EL (cell line): Measurements from ENCODE around the gene CDYL.
"Not testable (repeated sequence)": the region's sequence is repeated elsewhere in the genome, so short reads cannot be mapped to it uniquely, and the experiment has no call there.

Experiments
- DNase-seq: peaks from one replicate; pipeline ENCODE4 v3.0.0-alpha.2; 2016

CDYL gene

DNA sequence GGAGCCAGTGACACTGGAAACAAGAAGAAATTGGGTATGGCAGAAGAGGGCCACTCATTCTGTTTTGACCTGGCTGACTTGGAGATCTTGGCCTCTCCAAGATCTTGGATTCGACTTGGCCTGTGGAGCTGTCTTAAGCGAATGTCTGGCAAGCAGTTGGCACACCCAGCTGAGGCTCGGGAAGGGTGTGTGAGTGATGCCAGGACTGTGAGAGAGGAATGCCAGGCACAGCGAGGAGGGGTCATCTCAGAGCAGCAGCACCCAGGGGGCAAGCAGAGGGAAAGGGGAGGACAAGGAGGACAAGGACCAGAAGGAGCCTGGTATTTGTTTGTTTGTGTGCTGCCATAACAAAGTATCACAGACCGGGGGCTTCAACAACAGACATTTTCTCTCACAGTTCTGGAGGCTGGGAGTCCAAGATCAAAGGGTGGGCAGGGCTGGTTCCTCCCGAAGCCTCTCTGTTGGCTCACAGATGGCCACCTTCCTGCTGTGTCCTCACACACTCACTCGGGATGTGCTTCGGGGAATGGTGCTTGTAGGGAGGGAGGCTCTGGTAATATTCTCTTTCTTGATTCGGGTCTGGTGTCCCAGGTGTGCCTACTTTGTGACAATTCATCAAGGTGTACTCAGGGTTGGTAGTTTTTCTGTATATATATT, 194.7 kb downstream of the CDYL start:
- no peak for DNase-seq

DNA sequence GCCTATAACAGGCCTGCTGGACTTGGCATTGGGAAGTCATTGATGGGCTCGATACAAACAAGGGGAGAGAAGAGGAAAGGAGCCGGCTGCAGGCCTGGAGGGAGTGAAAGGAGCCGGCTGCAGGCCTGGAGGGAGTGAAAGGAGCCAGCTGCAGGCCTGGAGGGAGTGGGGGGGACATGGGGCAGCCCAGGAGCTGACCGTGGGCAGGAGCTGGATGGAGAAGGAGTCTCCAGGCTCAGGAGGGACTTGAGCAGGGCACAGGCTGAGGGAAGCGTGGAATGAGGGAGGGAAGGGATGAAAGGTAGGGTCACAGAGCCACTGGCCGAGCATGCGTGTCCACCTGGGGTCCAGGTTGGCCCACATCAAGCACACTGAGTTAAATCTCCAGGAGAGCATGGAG, 195.6 kb downstream of the CDYL start:
- DNase-seq: no peak

DNA sequence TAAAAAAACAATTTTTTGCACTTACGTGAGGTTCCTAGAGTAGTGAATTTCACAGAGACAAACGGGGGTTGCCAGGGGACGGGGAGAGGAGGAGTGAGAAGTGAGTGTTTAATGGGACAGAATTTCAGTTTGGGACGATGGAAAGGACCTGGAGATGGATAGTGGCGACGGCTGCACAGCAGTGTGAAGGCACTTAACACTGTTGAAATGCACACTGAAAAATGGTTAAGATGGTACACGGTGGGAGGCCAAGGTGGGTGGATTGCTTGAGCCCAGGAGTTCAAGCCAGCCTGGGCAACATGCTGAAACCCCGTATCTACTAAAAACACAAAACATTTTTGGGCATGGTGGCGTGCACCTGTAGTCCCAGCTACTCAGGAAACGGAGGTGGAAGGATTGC, 196.2 kb downstream of the CDYL start:
- DNase-seq: no peak

DNA sequence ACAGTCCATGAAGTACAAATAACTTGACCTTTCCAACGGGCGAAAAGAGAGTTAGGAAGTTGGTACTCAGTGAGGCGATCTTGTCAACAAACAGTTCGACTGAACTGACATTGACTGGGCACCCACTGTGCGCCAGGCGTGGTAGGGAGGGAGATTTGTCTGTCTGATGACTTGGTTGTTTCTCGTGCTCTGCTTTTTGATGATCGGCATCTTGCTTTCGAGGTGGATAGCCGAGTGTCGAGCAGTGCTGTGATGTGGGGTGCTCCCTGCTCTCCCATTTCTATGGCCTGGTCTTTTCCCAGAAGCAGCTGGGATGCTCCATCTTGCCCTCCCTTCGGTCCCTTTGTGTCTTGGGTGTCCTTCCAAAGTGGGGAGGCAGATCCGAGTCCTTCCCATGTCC, 197.2 kb downstream of the CDYL start:
- no peak for DNase-seq

DNA sequence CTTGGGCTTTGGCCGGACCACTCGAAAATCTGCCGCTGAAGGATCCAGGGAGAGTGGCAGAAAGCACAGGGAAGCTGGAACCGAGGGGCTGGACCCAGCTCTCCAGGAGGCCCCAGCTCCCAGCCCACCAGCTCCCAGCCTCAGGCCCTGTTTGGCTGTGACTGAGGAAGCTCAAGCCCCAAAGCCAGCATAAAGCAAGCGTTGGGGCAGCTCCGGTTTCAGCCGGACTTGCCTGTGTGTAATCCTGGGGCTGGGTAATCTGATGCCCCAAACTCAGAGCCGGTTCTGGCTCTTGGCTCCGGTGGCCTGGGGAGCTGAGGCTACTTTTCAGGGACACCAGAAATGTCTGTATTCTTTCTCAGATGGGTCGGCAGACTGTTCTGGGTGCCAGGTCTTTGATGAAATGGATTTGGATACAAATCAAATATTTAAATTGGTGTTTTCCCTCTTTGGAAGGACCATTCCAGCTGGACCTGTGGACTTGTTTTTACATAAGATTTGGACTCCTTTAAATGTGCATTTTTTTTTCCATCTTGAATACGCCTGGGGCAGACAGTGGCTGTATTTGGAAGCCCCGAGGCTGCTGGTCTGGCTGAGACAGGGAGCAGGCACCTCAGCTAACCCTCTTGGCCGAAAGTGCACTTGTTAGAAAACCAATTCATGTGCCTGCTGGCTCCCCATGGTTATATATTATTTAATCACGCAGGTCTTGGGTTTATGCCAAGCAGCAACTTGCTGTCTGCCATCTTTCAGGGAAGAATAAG, 198.0 kb downstream of the CDYL start:
- DNase-seq: peak; percentile 25

DNA sequence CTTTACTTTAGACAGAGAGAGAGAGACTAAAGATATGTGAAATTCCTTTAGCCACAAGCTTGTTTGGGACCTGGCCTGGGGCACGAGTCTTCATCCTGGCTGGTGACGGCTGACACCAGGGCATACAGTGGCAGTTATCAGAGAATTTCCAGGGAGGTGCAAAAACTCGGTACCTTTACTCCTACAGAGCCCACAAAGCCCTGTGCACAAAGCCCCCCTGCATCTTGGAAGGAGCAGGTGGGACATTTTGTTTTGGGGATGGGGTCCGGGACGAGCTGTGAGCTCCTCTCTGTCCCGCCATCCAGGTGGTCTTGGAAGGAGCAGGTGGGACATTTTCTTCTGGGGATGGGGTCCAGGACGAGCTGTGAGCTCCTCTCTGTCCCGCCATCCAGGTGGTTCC, 198.8 kb downstream of the CDYL start:
- DNase-seq: no peak

DNA sequence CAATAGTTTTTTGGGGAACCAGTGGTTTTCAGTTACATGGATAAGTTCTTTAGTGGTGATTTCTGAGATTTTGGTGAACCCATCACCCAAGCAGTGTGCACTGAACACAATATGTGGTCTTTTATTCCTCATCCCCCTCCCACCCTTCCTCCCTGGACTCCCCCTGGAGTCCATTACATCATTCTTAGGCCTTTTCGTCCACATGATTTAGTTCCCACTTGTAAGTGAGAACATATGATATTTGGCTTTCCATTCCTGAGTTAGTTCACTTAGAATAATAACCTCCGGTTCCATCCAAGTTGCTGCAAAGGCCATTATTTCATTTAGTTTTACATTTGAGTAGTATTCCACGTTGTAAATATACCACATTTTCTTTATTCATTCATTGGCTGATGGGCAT, 199.3 kb downstream of the CDYL start:
- no peak for DNase-seq

DNA sequence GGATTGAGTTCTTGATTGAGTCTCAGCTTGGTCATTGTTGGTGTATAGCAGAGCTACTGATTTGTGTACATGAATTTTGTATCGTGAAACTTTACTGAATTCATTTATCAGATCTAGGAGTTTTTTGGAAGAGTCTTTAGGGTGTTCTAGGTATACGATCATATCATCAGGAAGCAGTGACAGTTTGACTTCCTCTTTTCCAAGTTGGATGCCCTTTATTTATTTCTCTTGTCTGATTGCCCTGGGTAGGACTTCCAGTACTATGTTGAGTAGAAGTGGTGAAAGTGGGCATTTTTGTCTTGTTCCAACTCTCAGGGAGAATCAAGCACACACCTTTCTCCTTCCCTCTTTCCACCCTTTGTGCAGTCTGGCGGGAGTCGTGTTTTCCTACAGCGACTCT, 201.3 kb downstream of the CDYL start:
- DNase-seq: no peak

DNA sequence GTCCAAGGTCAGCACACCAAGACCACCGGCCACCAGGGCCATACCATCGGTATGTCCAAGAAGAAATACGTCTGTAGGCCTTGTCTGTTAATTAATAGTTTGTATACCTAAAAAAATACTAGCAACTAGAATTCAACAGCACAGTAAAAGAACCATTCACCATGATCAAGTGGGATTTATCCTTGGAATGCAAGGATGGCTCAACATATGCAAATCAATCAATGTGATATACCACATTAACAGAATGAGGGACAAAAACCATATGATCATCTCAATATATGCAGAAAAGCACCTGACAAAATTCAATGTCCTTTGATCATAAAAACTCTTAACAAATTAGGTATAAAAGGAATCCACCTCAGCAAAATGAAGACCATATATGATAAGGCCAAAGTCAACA, 203.2 kb downstream of the CDYL start:
- no peak for DNase-seq

DNA sequence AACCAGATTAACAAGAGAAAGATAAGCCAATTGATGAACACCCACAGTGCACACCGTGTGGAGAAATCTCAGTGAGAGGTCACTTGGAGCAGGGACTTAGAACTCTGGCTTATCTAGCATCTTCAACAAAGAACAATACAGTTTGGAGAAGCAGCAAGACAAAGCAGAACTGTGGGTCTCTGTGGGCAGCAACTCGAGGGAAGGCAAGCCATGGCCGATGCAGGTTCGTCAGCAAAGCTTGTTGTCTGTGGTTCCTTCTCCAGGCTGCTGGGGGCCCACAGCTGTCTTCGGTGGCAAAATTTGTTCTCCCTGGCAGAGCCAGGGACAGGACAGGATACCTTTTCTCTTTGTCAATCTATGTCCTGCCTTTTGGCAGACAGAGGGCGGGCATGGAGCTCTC, 205.6 kb downstream of the CDYL start:
- DNase-seq: no peak

DNA sequence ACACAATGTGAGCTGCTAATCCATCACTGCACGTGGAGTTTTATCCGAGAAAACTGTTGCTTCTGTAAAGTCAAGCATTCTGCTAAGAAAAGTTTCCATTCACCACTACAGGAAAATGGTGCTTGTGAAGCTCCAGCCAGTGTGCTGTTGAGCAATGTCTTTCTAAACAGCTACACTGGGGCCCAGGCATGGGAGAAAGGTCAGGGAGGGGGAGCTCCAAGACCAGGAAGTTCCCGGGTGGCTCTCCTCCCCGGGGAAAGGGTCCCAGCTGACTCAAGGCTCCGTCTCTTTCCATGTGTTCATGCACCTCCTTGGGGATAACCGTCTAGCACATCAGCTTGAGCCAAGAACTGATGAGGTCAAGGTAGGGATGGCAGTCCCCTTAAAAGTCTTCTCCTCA, 207.1 kb downstream of the CDYL start:
- DNase-seq: no peak

DNA sequence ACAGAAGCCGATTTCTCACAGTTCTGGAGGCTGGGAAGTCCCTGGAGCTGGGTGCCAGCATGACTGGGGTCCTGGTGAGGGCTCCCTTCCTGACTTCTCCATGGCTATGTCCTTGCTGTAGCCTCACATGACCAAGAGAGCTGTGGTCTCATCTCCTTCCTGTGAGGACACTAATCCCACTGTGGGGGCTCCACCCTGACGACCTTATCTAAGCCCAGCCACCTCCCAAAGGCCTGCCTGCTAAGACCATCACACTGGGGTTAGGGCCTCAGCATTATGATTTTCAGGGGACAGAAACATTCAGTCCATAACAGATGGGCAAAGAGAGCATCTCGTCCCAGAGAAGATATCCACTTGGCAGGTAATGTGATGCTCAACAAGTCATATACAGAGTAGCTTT, 210.8 kb downstream of the CDYL start:
- DNase-seq: no peak

DNA sequence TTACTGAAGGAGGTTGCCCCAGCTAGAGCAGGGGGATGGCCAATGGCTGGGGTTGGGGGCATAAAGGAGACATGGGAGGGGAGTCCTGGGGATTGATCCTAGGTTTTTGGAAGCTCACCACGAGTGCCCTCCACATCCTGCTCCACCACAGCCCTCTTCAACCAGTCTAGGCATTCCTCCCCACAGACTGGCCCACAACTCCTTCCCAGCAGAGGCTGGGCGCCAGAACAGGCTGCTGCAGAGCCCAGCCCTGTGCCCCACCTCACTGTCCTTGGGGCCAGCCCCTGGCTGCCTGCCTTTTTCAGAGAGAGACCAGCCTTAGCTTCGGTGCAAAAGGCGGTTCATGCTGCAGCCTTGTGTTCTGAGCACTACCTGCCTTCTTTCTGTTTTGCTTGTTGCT, 211.2 kb downstream of the CDYL start:
- DNase-seq: no peak

DNA sequence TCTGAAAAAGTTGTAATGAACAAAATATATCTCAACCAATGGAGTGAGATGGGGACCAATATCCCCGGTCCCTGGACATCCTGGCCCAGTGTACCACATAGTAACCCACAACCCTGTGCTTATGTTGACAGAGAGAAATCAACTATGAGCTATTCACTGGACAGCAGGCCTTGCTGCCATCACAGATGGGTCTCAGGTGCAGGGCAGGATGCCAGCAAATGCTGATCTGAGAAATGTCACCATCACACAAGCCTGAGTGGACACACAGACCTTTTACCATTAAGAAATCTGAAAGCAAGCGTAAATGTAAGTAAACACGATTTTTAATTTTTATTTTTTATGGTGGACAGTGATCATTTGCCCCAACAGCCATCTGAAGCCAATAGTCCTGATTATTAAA, 218.5 kb downstream of the CDYL start:
- no peak for DNase-seq

DNA sequence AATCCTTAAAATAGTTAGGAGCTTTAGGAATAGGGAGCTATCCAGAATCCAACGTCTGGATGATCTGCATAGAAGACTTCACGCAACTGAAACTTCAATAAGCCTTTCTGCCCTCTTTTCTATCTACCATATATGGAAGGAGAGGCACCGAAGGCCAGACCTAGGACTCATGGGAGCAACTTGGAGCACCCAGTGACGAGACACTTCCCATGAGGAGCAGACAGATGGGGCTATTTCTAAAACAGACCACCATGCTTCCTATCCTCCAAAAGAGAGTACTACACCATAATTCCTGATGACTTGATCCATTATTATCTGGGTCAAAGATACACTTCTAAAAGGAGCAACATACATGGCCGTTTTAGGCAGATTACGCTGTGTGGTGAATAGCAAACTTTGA, 221.7 kb downstream of the CDYL start:
- DNase-seq: no peak

DNA sequence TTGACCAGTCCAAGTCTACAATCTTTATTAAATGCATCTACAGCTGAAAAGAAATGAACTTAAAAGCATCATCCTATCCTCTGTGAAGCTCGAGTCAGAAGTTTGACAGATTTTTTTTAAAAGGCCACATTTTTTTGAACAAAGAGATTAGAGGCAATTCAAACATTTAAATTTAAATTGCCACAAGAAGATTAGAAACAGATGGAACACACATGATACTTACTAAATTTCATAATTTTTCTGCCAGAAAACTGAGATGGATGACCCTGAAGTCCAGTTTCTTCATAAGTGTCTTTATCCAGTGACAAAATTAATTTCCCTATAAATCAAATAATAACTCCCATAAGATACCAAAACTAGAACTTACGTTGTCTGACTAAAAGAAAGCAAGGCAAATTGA, 223.4 kb downstream of the CDYL start:
- DNase-seq: no peak

DNA sequence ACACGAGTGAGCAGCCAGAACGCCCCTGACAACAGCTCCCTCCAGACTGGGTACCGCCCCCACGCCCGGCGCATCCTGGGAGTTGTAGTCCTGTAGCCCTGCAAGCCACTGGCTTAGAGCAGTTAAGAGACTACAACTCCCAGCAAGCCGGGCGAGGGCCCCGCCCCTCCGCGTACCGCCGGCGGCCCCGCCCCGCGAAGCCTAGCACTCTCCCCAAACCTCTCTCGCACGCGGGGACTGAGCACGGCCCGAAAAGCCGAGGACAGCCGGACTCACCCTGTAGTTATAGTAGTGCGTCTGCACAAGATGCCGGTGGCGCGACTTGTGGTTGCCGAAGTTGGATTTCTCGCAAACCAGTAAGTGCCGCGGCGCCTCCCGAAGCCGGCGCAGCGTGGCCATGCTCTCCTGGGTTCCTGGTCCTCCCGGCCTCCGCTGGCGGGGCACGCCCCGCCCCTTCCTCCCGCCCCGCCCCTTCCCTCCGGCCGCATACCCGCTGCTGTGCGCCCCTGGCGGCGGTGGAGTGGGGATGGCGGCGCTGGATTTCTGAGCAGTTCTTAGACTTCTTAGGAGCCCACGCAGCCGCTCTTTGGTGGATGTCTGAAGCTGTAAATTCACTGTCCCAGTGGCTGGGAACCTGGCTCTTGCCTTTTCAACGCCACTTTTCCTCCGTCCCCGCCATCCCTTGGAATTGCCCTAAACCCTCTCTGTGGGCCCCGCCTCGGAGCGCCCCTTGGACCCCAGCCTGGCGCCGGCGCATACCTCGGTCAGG, 227.6 kb downstream of the CDYL start, which contains the start of gene RPP40:
RPP40 (minus strand) TSS at position 434 of the 769 bp plus-strand sequence; CDS start at position 399, 35 bp downstream.
- peak; percentile 98 for DNase-seq

DNA sequence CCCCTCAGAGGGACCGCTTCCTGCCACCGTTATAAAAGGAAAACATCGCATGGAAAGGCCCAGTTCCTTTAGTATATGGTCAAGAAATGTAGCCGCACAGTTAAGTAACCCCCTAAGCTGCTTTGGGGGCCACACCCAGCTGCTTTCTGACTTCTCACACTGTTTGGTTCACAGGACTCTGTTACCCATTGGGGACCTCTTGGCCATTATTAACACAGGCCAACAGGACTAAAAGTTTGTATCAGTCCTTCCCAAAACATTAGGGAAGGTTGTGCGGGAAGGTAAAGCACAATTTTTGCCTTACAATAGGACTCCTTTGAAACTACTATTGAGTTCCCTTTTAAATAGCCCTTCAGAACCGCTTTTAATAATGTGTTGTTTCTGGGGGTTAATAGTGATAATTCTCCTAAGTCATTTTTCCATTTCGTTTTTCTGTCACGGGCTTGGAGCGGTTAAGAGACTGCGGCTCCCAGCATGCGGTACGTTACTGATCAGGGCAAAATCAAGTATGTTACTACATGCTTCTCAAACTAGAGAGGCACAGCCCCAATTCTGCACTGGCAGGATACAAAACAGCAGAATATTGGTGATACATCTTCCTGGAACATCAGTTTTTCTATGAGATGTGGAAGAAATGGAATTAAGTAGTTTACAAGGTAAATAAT, 228.3 kb downstream of the CDYL start:
- no peak for DNase-seq

DNA sequence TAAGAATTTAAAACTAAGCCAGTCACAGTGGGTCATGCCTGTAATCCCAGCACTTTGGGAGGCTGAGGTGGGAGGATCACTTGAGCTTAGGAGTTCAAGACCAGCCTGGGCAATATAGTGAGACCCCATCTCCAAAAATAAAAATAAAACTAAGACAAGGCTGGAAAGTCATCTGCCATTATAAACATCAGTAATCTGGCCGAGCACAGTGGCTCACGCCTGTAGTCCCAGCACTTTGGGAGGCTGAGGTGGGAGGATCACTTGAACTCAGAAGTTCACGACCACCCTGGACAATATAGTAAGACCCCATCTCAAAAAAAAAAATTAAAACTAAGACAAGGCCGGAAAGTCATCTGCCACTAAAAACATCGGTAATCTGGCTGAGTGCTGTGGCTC, 228.8 kb downstream of the CDYL start:
- DNase-seq: not testable (repeated sequence)
